ENCODE measurements around the gene FPGS. TPM values are rescaled to one million over a fixed set of nuclear protein-coding genes. Genes with fewer than 3 reads are reported as not detected.

Gene FPGS
- total RNA-seq, 1 donor from 2014 or later = 31.5 TPM

DNA sequence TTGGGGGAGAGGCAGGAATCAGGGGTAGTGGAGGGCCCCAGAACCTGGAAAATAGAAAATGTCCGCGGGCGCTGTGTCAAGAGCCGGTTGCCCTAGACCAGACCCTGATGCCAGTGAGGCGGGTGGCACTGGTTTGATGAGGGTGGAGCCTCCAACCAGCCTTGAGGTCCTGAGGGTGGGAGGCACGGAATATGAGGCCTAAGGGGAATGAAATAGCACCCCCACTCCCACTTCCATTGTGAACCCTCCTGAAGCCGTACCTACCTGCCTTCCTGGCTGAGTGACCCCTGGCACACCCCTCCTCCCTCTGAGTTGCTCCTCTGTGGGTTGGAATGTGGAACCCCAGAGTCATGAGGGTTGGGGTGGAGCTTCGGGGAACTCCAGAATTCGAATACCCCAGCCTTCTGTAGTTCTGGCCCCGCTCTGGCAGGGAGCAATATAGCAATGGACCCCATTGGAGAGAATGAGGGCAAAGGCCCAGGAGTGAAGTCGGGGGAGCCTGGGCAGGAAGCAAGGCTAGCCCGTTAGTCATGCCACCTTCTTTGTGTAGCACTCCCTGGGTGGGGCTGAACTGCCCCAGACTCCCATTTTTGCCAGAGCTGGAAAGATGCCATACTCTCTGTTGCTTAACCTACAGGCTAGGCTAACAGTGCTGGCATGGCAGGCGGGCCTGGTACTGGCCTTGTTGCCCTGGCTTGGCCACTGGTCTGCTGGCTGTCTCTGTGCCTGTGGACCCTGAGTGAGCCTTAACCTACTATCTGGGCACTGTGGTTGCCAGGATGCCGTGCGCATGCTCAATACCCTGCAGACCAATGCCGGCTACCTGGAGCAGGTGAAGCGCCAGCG lies 1.0 kb downstream of the FPGS start:
- no peak for DNase-seq
- intact Hi-C loops (cut with DNase I) = loop anchor here (5.0 kb wide), 2 partner anchors 69 to 114 kb away; partner anchors contain the start of gene ST6GALNAC4
- peak; percentile 6 for ATAC-seq (ENCODE audit: poor library complexity)

GRCh38 chr9:127805620-127806019 lies 2.9 kb downstream of the FPGS start:
- intact Hi-C loops (cut with DNase I) = no loop called here
- ATAC-seq (ENCODE audit: poor library complexity) (no peak), DNase-seq (no peak)

- intact Hi-C loops (cut with DNase I) = no loop called here
Measured at GRCh38 chr9:127806871-127807270, 4.2 kb downstream of the FPGS start.

GRCh38 chr9:127808347-127809001 lies 5.8 kb downstream of the FPGS start:
- ATAC-seq (ENCODE audit: poor library complexity) (no peak), DNase-seq (no peak)
- intact Hi-C loops (cut with DNase I) = no loop called here

More at GRCh38 chr9:127806871-127807270, 4.2 kb downstream of the FPGS start:
- DNase-seq (no peak), ATAC-seq (ENCODE audit: poor library complexity) (no peak)

DNA sequence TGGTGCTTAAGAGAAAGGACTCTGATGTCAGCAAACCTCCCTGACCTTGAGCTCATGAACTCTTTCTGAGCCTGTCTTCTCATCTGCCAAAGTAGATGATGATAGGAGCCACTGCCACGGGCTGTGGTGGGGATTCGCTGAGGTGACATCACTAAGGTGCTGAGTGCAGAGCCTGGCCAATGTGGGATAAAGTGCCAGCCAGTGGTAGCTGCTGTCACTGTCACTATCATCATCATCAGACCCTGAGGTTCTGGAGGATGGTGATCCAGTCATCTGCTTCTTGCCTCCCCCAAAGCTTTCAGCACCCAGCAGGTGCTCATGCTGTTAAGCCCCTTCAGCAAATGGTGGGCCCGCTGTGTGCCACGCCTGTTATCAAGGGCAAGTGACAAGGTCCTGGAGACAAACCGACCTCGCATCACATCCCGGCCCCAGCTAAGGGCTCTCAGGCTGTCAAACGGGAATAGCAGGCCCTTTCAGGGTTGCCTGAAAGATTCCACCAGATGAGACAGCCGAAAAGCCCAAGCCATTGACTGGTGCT lies 6.4 kb downstream of the FPGS start:
- no peak for DNase-seq
- peak; percentile 5 for ATAC-seq (ENCODE audit: poor library complexity)
- intact Hi-C loops (cut with DNase I) = no loop called here

GRCh38 chr9:127809540-127810377 lies 7.1 kb downstream of the FPGS start:
- ATAC-seq (ENCODE audit: poor library complexity) = peak; percentile 63
- intact Hi-C loops (cut with DNase I) = no loop called here
- DNase-seq = peak; percentile 67

DNA sequence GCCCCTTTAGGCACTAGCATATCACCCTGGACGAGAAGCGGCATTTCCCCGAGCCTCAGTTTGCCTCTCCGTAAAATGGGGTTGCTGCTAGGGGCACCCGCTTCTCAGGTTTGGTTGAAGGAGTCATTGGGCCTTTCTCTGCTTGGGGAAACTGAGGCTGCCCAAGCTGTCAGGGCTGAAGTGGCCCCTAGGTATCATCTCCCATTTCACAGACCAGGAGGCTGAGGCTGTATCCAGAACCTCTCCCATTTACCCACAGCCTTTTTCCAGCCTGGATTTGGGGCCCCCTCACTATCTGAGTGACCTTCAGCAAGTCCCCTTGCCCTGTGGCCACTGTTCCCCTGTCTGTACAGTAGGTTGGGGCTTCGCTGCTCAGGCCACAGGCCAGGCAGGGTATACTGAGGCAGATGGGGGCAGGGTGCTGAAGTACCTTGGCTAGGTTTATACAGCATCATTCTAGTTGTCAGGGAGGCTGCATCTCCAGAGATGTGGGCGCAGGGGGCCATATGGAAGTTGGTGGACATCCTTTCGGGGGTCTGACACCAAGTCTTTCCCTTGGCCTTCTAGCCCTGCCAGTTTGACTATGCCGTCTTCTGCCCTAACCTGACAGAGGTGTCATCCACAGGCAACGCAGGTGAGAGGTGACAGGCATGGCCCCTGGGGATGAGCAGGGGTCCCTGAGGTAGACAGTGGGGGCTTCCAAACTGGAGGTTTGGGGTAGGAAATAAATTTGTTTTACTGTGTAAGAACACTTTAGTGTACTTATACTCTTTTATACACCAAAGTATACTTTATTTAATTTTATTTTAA lies 7.9 kb downstream of the FPGS start:
- intact Hi-C loops (cut with DNase I) = no loop called here
- no peak for ATAC-seq (ENCODE audit: poor library complexity)
- no peak for DNase-seq

DNA sequence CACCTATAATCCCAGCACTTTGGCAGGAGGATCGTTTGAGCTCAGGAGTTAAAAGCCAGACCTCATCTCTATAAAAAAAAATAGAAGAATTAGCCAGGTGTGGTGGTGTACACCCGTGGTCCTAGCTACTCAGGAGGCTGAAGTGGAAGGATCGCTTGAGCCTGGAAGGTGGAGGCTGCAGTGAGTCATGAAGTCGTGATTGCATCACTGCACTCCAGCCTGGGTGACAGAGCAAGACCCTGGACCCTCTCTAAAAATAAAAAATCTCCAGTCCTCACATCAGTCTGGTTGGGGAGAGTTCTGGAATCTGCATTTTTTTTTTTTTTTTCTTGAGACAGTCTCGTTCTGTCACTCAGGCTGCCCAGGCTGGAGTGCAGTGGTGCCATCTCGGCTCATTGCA lies 9.3 kb downstream of the FPGS start:
- DNase-seq = no peak
- intact Hi-C loops (cut with DNase I) = no loop called here
- ATAC-seq (ENCODE audit: poor library complexity) = no peak

- DNase-seq (no peak), ATAC-seq (ENCODE audit: poor library complexity) (no peak)
- intact Hi-C loops (cut with DNase I) = no loop called here
Measured at GRCh38 chr9:127812936-127813675, 10.4 kb downstream of the FPGS start.

- no peak for DNase-seq
Measured at GRCh38 chr9:127813686-127814226, 11.1 kb downstream of the FPGS start.

DNA sequence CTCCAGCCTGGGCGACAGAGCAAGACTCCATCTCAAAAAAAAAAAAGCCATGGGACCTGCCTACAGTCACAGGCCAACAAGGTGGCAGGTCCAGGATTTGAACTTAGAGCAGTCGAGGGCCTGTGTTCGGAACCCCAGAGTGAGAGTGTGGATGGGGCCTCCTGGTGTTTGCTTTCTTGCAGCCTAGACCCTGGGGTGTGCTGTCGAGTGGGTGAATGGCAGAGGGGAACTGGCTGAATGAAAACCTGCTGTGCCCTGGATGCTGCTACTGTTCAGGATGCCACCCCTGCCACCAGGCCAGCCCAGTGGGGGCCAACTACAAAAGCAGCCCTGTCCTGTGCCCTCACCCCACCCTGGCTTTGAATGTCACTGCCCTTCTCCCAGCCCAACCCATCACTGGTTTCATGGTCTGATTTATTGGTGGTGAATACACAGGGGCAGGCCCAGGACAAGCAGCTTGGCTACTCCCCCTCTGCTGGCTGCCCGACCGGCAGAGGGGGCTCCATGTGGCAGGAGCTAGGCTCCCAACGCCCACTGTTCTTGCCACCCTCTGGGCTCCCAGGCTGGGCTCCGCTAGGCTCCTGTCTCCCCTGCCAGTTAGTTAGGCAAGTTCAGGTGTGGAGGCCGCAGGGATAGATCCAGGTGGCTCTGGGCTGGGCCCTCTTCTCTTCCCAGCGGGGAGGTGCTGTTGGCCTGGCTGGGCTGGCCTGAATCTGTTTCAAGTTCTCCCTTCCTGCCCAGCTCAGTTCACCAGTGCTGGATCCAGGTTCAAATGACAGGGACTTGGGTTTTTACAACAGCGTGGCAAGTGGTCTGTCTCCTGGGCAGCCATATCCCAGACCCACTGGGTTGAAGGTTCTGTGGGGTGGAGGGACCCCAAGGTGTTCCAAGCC lies 12.2 kb downstream of the FPGS start:
- DNase-seq (no peak), ATAC-seq (ENCODE audit: poor library complexity) (no peak)
- intact Hi-C loops (cut with DNase I) = no loop called here

More at GRCh38 chr9:127813686-127814226, 11.1 kb downstream of the FPGS start:
- ATAC-seq (ENCODE audit: poor library complexity) = no peak
- intact Hi-C loops (cut with DNase I) = no loop called here

DNA sequence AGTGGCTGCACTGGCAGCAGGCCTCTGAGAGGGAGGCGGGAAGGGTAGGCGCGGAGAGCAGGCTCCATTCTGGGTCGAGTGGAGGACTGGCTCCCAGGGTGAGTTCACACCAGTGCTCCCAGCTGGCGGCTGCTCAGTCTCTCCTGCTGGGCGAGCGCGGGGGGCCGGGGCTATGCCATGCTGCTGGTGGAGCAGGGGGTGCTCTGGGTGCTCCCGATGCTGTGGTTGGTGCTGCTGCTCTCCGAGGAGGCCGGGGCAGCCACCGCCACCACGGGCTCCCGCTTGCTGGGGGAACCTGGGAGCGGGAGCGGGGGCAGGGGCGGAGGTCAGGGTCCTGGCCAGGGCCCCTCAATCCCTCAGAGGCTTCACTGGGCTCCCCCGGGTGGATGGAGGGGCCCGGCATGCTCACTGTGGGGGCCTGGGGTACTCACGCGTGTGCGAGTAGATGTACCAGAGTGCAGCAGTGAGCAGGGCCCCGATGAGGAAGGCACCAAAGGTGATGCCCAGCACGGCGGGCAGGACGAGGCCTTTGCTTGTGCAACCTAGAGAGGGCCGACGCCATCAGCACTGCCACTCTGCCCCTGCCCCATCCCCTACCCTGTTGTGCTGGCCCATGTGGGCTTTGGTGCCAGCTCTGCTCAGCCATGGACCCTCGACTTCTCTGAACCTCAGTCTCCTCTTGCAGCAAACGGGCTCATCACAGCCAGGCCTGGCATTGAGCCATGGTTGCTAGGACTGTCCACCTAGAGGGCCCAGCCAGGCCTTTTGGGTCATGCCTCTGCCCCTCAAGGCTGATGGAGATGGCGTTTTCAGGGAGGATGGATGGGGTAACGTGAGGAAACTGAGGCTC lies 13.1 kb downstream of the FPGS start:
- ATAC-seq (ENCODE audit: poor library complexity) (peak; percentile 3), DNase-seq (no peak)
- intact Hi-C loops (cut with DNase I) = no loop called here

GRCh38 chr9:127816362-127816725 lies 13.7 kb downstream of the FPGS start:
- intact Hi-C loops (cut with DNase I) = no loop called here
- DNase-seq (no peak), ATAC-seq (ENCODE audit: poor library complexity) (no peak)

GRCh38 chr9:127816728-127817127 lies 14.0 kb downstream of the FPGS start:
- no peak for DNase-seq
- no peak for ATAC-seq (ENCODE audit: poor library complexity)
- intact Hi-C loops (cut with DNase I) = no loop called here

- DNase-seq (no peak), ATAC-seq (ENCODE audit: poor library complexity) (peak; percentile 3)
- intact Hi-C loops (cut with DNase I) = no loop called here
Measured at GRCh38 chr9:127817881-127818434, 15.3 kb downstream of the FPGS start.
